ENCODE measurements around the gene MACF1. TPM values are rescaled to one million over a fixed set of nuclear protein-coding genes. Genes with fewer than 3 reads are reported as not detected.

Gene MACF1
- total RNA-seq, 1 donor from 2014 or later, result 155 TPM

DNA sequence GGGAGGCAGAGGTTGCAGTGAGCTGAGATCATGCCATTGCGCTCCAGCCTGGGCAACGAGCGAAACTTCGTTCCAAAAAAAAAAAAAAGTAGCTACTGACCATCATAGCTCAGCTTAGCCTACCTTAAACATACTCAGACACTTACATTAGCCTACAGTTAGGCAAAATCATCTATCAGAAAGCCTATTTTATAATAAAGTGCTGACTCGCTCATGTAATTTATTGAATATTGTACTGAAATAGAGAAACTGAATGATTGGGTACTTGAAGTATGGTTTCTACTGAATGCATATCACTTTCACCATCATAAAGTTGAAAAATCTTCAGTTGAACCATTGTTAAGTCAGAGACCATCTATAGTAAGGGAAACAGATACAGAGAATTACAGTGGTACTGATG, 193.0 kb downstream of the MACF1 start:
- no peak for ATAC-seq

- peak; percentile 97 for ATAC-seq
Observed at GRCh38 chr1:39398278-39399021, 194.0 kb downstream of the MACF1 start.

DNA sequence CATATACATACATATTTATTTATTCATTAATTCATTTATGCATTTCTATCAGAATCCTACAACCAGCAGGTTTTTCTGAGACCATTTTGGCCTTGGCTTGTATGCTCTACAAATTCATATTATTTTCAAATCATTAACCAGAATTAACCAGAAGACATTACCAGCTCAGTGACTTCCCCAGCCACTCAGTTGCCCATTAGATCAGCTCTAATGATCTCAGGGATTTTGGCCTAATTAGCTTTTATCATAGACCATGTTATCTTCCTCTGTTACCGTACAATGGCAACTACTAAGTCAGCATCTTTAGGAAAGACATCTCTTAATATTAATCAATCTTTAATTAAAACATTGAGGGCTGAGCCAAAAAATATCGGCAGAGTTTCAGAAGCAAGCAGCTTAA, 196.6 kb downstream of the MACF1 start:
- no peak for ATAC-seq

GRCh38 chr1:39404876-39405275, 200.4 kb downstream of the MACF1 start:
- ATAC-seq, result no peak

GRCh38 chr1:39405358-39405757, 200.9 kb downstream of the MACF1 start:
- no peak for ATAC-seq

DNA sequence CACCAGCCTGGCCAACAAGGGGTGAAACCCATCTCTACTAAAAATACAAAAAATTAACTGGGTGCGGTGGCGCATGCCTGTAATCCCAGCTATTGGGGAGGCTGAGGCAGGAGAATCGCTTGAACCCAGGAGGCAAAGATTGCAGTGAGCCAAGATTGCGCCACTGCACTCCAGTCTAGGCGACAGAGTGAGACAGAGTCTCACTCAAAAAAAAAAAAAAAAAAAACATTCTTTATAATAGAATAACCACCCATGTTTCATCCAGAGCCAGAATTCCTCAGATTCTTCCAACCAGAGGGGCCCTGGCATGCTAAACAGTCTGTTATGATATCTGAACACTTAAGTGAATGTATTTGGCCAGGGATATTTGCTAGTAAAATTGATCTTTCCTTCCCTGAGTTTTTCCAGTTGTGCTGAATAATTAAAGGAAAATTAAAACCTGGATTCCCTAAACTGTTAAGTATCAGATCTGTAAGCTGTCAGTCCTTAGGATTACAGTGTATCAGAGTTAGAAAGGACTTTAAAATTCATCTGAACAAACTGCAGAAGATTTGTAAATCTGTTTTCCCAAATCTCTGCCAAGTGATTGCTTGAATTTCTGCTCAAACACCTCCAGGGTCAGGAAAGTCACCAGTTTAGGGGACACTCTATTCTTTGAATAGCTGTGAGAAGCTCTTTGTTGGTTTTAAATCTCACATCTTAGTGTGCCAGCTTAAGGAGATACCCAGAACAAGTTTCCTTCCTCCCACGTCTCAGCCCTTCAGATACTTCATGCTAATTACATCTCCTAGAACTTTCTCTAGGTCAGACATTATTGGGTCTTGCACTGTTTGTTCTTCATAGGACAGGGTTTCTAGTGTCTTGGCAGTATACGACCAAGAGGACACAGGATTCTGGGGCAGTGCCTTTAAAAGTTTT, 202.3 kb downstream of the MACF1 start:
- no peak for ATAC-seq

DNA sequence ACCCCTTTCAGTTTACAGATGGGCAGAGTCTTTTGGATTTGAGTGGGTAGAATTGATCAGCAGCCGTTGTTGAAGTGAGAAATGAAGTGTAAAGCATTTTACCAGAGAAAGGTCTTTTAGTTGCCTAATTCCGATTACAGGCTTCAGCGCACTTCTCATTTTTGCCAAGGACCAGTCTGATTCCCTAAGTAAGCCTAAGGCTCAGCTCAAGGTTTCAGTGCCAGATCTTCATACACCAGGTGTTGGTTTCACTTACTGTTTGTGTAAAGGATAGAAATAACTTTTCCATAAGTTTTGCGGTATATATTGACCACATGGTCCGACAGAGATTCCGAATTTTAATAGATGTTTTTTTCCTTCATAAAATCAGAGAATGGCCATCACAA, 203.0 kb downstream of the MACF1 start:
- ATAC-seq, result no peak

- no peak for ATAC-seq
Observed at GRCh38 chr1:39407896-39408640, 203.6 kb downstream of the MACF1 start.

- peak; percentile 91 for ATAC-seq
Observed at GRCh38 chr1:39408641-39409054, 204.2 kb downstream of the MACF1 start.

DNA sequence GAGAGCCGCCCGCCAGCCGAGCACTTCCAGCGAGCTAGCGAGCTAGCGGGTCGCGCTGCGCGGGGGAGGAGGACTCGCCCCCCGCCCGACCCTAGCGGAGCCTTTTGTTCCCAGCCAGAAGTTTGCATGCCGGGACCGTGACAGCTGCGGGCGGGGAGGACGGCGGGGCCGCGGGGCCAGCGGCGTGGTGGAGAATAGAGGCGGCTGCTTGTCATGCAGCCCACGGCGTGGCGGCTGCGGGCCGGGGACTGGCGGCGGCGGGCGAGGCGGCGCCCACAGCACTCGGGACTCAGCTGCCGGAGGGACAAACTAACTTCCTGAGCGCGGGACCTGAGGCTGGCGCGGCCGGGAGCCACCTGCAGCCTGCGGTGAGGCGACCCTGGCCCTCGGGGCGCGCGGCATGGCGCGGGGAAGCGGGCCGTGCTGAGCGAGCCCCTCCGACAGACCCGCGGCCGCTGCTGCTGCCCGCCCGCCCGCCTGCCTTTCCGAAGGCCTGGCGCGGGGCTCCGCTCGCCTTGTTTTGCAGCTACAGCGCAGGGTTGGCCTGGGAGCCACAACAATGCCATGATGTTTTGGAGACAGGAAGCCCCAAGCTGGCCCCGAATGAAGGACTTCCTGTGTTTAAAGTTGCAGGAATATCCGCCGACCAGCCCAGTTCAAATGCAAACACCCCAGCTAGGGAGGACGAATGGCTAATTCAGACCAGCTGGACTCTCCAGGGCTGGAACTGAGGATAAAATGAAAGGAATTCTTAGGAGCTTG, 204.7 kb downstream of the MACF1 start:
- peak; percentile 33 for ATAC-seq

DNA sequence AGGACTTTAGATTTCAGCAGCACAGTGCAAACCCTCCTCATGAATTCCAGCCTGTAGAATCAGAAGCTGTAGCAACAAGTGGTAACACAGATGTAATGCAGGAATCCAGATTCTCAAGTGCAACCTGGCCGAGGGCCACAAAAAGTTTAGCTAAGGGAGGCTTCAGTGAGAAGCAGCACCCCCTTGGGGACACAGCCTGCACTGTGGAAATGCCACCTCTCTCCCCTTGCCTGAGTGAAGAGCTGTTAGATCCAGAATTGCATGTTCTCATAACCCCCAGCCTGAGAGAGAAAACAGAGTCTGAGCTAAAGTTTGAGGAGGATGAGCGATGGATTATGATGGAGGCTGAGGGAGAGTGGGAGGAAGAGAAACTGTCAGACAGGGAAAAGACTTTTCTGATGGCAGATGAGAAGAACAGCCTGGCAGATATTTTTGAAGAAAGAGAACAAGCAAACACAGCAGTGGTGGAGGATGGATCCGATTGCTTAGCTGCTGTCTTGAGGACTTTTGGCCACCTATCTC, 206.5 kb downstream of the MACF1 start:
- ATAC-seq, result peak; percentile 63

- ATAC-seq, result no peak
Observed at GRCh38 chr1:39411526-39412478, 207.3 kb downstream of the MACF1 start.

DNA sequence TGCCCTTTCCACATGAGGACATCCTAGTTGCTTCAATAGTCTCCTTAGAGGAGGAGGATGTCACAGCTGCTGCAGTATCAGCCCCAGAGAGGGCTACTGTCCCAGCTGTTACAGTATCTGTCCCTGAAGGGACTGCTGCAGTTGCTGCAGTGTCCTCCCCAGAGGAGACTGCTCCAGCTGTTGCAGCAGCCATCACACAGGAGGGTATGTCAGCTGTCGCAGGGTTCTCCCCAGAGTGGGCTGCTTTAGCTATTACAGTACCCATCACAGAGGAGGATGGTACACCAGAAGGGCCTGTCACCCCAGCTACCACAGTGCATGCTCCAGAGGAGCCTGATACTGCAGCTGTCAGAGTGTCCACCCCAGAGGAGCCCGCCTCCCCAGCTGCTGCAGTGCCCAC, 208.4 kb downstream of the MACF1 start:
- ATAC-seq, result no peak

- no peak for ATAC-seq
Observed at GRCh38 chr1:39413902-39414528, 209.5 kb downstream of the MACF1 start.

GRCh38 chr1:39415553-39415952, 211.1 kb downstream of the MACF1 start:
- ATAC-seq, result no peak

- no peak for ATAC-seq
Observed at GRCh38 chr1:39416609-39417008, 212.1 kb downstream of the MACF1 start.

DNA sequence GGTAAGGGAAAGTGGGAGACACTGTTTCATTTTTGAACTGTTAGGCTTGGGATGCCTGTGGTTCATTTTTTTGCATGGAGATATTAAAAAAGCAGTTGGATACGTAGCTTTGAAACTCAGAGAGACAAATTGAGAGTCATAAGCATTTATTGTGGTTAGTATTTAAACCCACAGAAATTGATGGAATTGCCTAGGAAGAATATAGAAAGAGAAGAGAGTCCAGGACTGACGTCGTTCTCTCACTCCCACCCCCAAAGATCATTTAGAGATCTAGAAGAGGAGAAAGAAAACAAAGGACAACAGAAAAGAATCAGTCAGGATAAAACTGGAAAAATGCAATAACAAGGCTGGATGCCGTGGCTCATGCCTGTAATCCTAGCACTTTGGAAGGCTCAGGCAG, 213.7 kb downstream of the MACF1 start:
- no peak for ATAC-seq

GRCh38 chr1:39420493-39420892, 216.0 kb downstream of the MACF1 start:
- no peak for ATAC-seq

GRCh38 chr1:39422614-39423013, 218.1 kb downstream of the MACF1 start:
- ATAC-seq, result no peak

DNA sequence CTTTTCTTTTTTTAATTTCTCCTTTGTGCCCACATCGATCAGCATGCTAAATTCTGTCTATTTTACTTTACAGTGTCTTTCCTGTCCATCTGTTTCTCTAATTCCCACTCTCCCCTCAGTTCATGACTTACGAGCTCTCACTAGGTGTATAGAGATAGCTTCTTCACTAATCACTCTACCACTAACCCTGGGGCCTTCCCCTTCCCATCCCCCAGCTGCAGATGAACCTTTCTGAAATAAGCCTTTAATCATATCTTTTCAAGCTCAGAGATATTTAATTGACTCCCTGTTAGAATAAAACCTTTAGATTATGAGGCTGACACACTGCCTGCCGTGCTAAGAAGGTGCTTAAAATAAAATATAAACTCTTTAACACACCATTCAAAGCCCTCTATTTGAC, 220.7 kb downstream of the MACF1 start:
- ATAC-seq, result no peak

All from esophagus mucosa (tissue), 1 donor.